ENCODE measurements around the gene GRIN3B.

Gene GRIN3B

GRCh38 chr19:1001538-1002166 is 1.4 kb downstream of the GRIN3B start (continued):
- 0 out of 2 replicates have a peak, but pooled peaks have one; percentile 21 for TF ChIP-seq ZNF24 (tag by site-specific recombination; IDR thresholded peaks at IDR 0.05)
- no peak for TF ChIP-seq MEIS1 (CRISPR knock-in tag; IDR thresholded peaks at IDR 0.05; ENCODE audit: borderline replicate concordance)
- TF ChIP-seq ZNF600 (tag by site-specific recombination; IDR thresholded peaks at IDR 0.05): no peak
- no peak for TF ChIP-seq ZFP41 (tag by site-specific recombination; IDR thresholded peaks at IDR 0.05; ENCODE audit: borderline replicate concordance)
- peak; percentile 70 for TF ChIP-seq SP3 (tag by site-specific recombination; IDR thresholded peaks at IDR 0.05)
- TF ChIP-seq ZBTB10 (tag by site-specific recombination; IDR thresholded peaks at IDR 0.05): peak; percentile 98
- TF ChIP-seq ZNF596 (tag by site-specific recombination; IDR thresholded peaks at IDR 0.05): no peak
- no peak for TF ChIP-seq ZNF341 (tag by site-specific recombination; IDR thresholded peaks at IDR 0.05; ENCODE audit: low read depth)
- TF ChIP-seq ZXDB (tag by site-specific recombination; IDR thresholded peaks at IDR 0.05): peak; percentile 25; the same call in 1 of the 2 replicates
- TF ChIP-seq ZNF292 (tag by site-specific recombination; IDR thresholded peaks at IDR 0.05; ENCODE audit: borderline replicate concordance, low read depth): no peak
- TF ChIP-seq YY1 (tag by site-specific recombination; IDR thresholded peaks at IDR 0.05): no peak
- no peak for TF ChIP-seq ZNF266 (tag by site-specific recombination; IDR thresholded peaks at IDR 0.05; ENCODE audit: low read depth)
- TF ChIP-seq REST (tag by site-specific recombination; IDR thresholded peaks at IDR 0.05): no peak
- TF ChIP-seq EGR2 (tag by site-specific recombination; IDR thresholded peaks at IDR 0.05; ENCODE audit: low read depth): 0 out of 2 replicates have a peak, but pooled peaks have one; percentile 14
- TF ChIP-seq ZNF473 (tag by site-specific recombination; IDR thresholded peaks at IDR 0.05): no peak
- TF ChIP-seq ZNF404 (tag by site-specific recombination; IDR thresholded peaks at IDR 0.05): no peak
- no peak for TF ChIP-seq ZNF639 (tag by site-specific recombination; IDR thresholded peaks at IDR 0.05)
- peak; percentile 37; the same call in 1 of the 2 replicates for TF ChIP-seq KLF7 (tag by site-specific recombination; IDR thresholded peaks at IDR 0.05; ENCODE audit: borderline replicate concordance)
- TF ChIP-seq WT1 (tag by site-specific recombination; IDR thresholded peaks at IDR 0.05): no peak
- no peak for TF ChIP-seq ZFP37 (tag by site-specific recombination; IDR thresholded peaks at IDR 0.05)
- TF ChIP-seq, protein P1, sequence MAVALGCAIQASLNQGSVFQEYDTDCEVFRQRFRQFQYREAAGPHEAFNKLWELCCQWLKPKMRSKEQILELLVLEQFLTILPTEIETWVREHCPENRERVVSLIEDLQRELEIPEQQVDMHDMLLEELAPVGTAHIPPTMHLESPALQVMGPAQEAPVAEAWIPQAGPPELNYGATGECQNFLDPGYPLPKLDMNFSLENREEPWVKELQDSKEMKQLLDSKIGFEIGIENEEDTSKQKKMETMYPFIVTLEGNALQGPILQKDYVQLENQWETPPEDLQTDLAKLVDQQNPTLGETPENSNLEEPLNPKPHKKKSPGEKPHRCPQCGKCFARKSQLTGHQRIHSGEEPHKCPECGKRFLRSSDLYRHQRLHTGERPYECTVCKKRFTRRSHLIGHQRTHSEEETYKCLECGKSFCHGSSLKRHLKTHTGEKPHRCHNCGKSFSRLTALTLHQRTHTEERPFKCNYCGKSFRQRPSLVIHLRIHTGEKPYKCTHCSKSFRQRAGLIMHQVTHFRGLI (tag by site-specific recombination; IDR thresholded peaks at IDR 0.05): no peak
- TF ChIP-seq ZNF621 (tag by site-specific recombination; IDR thresholded peaks at IDR 0.05): no peak
- TF ChIP-seq ZNF530 (tag by site-specific recombination; IDR thresholded peaks at IDR 0.05; ENCODE audit: low read depth): no peak
- TF ChIP-seq HOXC10 (CRISPR knock-in tag; IDR thresholded peaks at IDR 0.05): no peak
- TF ChIP-seq ZNF394 (tag by site-specific recombination; IDR thresholded peaks at IDR 0.05; ENCODE audit: borderline replicate concordance): no peak; the same call in 1 of the 2 replicates
- no peak for TF ChIP-seq ZNF768 (tag by site-specific recombination; IDR thresholded peaks at IDR 0.05)
- no peak for TF ChIP-seq ZNF707 (tag by site-specific recombination; IDR thresholded peaks at IDR 0.05)
- TF ChIP-seq ZNF184 (tag by site-specific recombination; IDR thresholded peaks at IDR 0.05): no peak
- TF ChIP-seq ZBTB20 (tag by site-specific recombination; IDR thresholded peaks at IDR 0.05): no peak
- no peak for TF ChIP-seq PRDM6 (tag by site-specific recombination; IDR thresholded peaks at IDR 0.05)
